AG04450 (cell line): ENCODE measurements around the gene SMAD3. TPM values are rescaled to one million over a fixed set of nuclear protein-coding genes. Genes with fewer than 3 reads are reported as not detected.

ENCODE experiments used
- CTCF ChIA-PET: fragments of 300-600, 350-600 bp; formaldehyde crosslinking; extraction: SDS; loops from one replicate; lab custom pipeline; 2022; ENCODE audit warnings: antibody characterized with exemption, inconsistent platforms; lab: Charles Lee
- POLR2A ChIA-PET: fragments of 350-600 bp; formaldehyde crosslinking; extraction: SDS; loops from one replicate; lab custom pipeline; 2021; ENCODE audit warnings: antibody characterized with exemption, inconsistent platforms; lab: Yijun Ruan, JAX
- DNase-seq: peaks from one replicate; pipeline ENCODE4 v3.0.0-alpha.2; 2011; ENCODE audit warnings: low read depth, low spot score
- H3K27ac ChIP-seq: one replicate; pipeline ENCODE4 v1.5.1; 2012; ENCODE audit warnings: low read depth, low read length, control low read depth
- H3K27me3 ChIP-seq: one replicate; pipeline ENCODE4 v1.6.0; 2012; ENCODE audit warnings: low read length; ENCODE audit not compliant: control insufficient read depth, insufficient read depth
- H3K4me3 ChIP-seq: 2 replicates; pipeline ENCODE4 v1.5.1; 2011; ENCODE audit warnings: mild to moderate bottlenecking, low read depth, low read length, control low read depth
- H3K9me3 ChIP-seq: 2 replicates; pipeline ENCODE4 v1.5.1; 2012; ENCODE audit warnings: low read length; ENCODE audit not compliant: control insufficient read depth, insufficient read depth
- polyA plus RNA-seq: library from polyadenylated mRNA; depleted of rRNA; stranded (reverse); fragments of >200 nt; gene quantifications from 2 replicates; pipeline ENCODE4 v1.2.3, GENCODE V29; 2011
- TF ChIP-seq, protein P1 (sequence below): IDR thresholded peaks from 2 replicates; pipeline ENCODE4 v1.5.1; 2011; ENCODE audit warnings: low read depth, low read length, control low read depth, inconsistent platforms

Gene SMAD3
- polyA plus RNA-seq, 1 experiment: 115 TPM

DNA sequence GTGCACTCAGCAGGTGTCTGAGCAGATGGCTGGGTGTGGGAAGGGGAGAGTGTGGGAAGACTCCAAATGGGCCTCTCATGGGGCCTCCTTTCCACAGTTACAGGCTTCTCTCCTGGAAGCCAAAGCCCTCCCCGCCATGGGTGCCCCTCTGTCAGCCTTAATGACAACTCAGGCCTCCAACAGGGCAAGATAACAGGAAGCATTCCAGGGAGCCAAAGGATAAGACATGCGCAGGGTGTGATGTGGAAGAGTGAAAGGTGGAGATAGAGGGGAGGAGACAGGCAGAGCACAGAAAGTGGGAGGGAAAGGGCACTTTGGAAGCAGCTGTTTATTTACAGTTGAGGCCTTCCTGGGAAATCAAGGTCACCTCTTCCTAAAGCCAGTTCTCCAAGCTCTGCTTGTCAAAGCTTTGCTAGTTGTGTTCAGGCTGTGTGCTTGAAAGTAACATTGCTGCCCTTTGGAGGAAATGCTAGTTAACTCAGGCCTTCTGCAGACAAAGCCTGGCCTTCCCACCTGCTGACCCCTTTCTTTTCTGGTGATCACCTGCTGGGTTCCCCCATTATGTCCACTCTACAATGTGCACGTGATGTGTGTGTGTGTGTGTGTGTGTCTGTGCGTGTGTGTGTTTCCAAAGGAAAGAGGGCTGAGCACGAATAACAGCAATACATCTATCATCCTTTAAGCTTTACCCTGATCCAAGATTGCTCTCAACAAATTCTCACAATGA, 35.2 kb upstream of the SMAD3 start:
- H3K27me3 ChIP-seq: no peaks in the 10 kb centered on the region
- no peak overlapping the region for H3K27ac ChIP-seq
- H3K9me3 ChIP-seq: no peaks in the 10 kb centered on the region
- ChIA-PET POLR2A (interaction anchor here (0.6 kb wide), 1 partner anchor 15 kb away, joined by 3 read pairs; no protein-coding TSS in a partner anchor), CTCF (interaction anchor here (1.2 kb wide), 1 partner anchor 12 kb away, joined by 4 read pairs; no protein-coding TSS in a partner anchor)
- no peak for DNase-seq
- H3K4me3 ChIP-seq: no peak overlapping the region
- TF ChIP-seq, protein P1, sequence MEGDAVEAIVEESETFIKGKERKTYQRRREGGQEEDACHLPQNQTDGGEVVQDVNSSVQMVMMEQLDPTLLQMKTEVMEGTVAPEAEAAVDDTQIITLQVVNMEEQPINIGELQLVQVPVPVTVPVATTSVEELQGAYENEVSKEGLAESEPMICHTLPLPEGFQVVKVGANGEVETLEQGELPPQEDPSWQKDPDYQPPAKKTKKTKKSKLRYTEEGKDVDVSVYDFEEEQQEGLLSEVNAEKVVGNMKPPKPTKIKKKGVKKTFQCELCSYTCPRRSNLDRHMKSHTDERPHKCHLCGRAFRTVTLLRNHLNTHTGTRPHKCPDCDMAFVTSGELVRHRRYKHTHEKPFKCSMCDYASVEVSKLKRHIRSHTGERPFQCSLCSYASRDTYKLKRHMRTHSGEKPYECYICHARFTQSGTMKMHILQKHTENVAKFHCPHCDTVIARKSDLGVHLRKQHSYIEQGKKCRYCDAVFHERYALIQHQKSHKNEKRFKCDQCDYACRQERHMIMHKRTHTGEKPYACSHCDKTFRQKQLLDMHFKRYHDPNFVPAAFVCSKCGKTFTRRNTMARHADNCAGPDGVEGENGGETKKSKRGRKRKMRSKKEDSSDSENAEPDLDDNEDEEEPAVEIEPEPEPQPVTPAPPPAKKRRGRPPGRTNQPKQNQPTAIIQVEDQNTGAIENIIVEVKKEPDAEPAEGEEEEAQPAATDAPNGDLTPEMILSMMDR: no peak

DNA sequence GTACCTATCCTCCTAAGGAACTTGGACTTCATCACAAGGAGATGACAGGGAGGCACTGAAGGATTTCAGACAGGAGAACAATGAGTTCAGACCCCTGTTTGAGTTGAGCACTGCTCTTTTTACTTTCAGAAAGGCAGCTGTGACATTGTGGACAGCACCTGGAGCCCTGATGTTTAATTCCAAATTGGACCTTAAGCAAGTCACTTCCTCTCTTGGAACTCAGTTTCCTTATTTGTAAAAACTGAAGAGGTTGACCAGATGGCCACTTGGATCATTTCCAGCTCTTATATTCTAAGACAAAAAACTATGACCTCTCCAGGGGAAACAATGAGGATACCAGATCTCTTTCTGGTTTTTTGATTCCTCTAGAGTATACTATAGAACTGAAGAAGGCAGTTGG, 34.1 kb upstream of the SMAD3 start:
- no peaks in the 10 kb centered on the region for H3K27me3 ChIP-seq
- POLR2A ChIA-PET: no interaction called here
- TF ChIP-seq, protein P1: no peak
- no peak overlapping the region for H3K4me3 ChIP-seq
- no peak for DNase-seq
- H3K9me3 ChIP-seq: no peaks in the 10 kb centered on the region
- H3K27ac ChIP-seq: no peak overlapping the region
- CTCF ChIA-PET: no interaction called here

DNA sequence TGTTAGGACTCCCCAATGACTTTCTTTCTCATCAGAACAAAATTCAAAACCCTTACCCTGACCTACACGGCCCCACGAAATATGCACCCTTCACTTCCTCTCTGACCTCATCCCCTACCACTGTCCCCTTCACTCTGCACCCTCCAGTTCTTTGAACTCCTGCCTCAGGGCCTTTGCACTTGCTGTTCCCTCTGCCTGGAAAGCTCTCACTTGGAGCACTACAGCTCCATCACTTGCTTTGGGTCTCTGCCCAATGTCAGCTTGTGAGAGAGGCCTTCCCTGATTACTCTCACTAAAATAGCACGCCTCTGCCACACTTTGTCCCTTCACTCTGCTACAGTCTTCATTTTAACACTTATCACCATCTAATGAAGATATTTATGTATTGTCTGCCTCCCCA, 32.8 kb upstream of the SMAD3 start:
- POLR2A ChIA-PET: interaction anchor here (0.7 kb wide), 1 partner anchor 271 kb away, joined by 6 read pairs; no protein-coding TSS in a partner anchor
- CTCF ChIA-PET: no interaction called here
- Histone ChIP-seq H3K9me3 (no peaks in the 10 kb centered on the region), H3K27me3 (no peaks in the 10 kb centered on the region), H3K27ac (no peak overlapping the region), H3K4me3 (no peak overlapping the region)
- DNase-seq: no peak
- TF ChIP-seq, protein P1: no peak

DNA sequence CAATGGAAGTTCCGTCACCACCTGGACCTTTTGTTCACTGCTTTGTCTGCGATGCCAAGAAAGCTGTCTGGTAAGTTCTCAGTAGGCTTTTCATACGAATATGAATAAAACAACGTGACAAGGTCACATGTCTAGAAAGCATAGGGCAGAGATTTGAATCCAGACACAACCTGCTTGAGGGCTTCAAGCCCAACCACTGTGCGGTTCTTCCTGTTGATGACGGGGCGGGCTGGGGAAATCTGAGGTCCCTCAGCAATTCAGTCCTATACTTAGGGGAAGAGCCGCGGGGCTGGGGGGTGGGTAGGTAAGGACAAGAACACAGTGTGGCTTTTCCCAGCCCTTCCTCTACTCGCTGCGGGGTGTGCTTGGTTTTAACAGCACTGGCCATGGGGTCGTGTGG, 32.4 kb upstream of the SMAD3 start:
- Histone ChIP-seq H3K9me3 (no peaks in the 10 kb centered on the region), H3K4me3 (no peak overlapping the region), H3K27ac (no peak overlapping the region), H3K27me3 (no peaks in the 10 kb centered on the region)
- TF ChIP-seq, protein P1: no peak
- DNase-seq: no peak
- POLR2A ChIA-PET: interaction anchor here (0.7 kb wide), 1 partner anchor 270 kb away, joined by 6 read pairs; no protein-coding TSS in a partner anchor
- CTCF ChIA-PET: no interaction called here

DNA sequence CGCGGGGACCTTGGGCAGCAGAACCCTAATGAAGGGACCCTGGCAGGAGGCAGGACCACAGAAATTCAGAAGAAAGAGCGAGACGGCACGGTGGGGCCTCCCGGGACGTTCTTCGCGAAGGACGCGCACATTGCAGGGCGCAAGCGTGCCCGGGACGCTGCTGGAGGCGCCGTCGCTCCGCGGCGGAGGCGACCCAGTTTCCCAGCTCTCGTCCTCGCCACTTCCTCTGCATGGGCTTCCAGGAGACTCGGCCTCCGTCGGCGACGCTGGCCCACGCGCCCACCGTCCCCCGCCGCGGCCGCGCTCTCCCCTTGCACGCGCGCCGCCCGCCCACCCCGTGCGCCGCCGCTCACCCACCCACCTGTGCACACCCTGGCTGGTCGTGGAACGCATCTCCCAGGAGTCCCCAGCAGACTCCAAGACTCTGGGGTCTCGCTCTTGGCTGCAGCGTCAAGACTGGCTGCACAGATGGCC, 31.8 kb upstream of the SMAD3 start:
- Histone ChIP-seq H3K27ac (no peak overlapping the region), H3K4me3 (no peak overlapping the region), H3K27me3 (peaks cover 2% of the 10 kb centered on the region), H3K9me3 (no peaks in the 10 kb centered on the region)
- TF ChIP-seq, protein P1: no peak
- ChIA-PET CTCF (no interaction called here), POLR2A (interaction anchor here (0.7 kb wide), 1 partner anchor 9 kb away, joined by 3 read pairs; no protein-coding TSS in a partner anchor)
- DNase-seq: no peak
